Measurements from ENCODE around the gene MAP6D1.

The MAP6D1 gene

DNA sequence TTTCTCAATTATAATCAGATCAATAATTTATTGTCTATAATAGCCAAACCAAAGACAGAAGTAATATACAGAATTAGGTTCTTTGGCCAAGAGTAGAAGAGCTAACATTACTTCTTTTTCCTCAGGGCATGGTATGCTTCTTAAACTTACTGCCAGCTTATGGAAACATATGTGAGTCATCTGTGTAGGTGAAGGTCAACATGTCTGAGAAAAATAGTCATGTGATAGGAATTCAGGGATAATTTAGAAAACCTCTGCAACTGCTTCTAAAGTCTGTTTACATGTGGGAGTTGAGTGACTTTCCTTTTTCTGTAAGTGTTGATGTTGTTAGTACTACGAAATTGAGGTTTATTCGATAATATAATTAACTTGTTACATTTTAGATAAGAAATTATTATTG is 19.2 kb upstream of the MAP6D1 start:
- DNase-seq = no peak

DNA sequence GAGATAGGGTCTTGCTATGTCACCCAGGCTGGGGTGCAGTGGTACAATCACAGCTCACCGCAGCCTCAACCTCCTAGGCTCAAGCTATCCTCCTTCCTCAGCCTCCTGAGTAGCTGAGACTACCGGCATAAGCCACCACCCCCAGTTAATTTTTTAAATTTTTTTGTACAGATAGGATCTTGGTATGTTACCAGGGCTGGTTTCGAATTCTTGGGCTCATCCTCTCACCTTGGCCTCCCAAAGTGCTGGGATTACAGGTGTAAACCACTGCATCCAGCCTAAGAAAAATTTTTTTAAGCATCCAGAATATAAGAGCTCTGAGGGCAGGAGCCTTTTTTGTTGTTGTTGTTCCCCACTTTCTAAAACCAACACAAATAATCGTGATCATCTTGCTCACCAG is 14.4 kb upstream of the MAP6D1 start:
- H3K36me3 ChIP-seq (ENCODE audit: insufficient read depth, low read length) = peaks cover 62% of the 10 kb centered on the region
- H3K9ac ChIP-seq (ENCODE audit: low read depth, low read length) = no peak overlapping the region
- no peak overlapping the region for H3K27ac ChIP-seq (ENCODE audit: low read length)
- no peak overlapping the region for H2AFZ ChIP-seq (ENCODE audit: low read depth, low read length)
- DNase-seq = no peak
- TF ChIP-seq, protein P1, sequence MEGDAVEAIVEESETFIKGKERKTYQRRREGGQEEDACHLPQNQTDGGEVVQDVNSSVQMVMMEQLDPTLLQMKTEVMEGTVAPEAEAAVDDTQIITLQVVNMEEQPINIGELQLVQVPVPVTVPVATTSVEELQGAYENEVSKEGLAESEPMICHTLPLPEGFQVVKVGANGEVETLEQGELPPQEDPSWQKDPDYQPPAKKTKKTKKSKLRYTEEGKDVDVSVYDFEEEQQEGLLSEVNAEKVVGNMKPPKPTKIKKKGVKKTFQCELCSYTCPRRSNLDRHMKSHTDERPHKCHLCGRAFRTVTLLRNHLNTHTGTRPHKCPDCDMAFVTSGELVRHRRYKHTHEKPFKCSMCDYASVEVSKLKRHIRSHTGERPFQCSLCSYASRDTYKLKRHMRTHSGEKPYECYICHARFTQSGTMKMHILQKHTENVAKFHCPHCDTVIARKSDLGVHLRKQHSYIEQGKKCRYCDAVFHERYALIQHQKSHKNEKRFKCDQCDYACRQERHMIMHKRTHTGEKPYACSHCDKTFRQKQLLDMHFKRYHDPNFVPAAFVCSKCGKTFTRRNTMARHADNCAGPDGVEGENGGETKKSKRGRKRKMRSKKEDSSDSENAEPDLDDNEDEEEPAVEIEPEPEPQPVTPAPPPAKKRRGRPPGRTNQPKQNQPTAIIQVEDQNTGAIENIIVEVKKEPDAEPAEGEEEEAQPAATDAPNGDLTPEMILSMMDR (IDR thresholded peaks at IDR 0.05; ENCODE audit: borderline replicate concordance, extremely low read depth, low read length, poor library complexity, severe bottlenecking) = no peak
- no peak for TF ChIP-seq EZH2 (IDR thresholded peaks at IDR 0.05; ENCODE audit: borderline replicate concordance, low read depth, low read length, severe bottlenecking)
- H3K79me2 ChIP-seq (ENCODE audit: insufficient read depth, low read length) = no peaks in the 10 kb centered on the region
- H3K9me3 ChIP-seq (ENCODE audit: insufficient read depth, low read length, severe bottlenecking) = no peaks in the 10 kb centered on the region
- ATAC-seq (ENCODE audit: insufficient read depth, low read depth) = no peak
- no peaks in the 10 kb centered on the region for H3K27me3 ChIP-seq (ENCODE audit: insufficient read depth, low read length, poor library complexity)
- H3K4me2 ChIP-seq (ENCODE audit: insufficient read depth, low read length) = no peak overlapping the region
- no peaks in the 10 kb centered on the region; the same call in 1 of the 2 replicates for H4K20me1 ChIP-seq (ENCODE audit: insufficient read depth, low read length)
- H3K4me3 ChIP-seq (ENCODE audit: low read depth in 1 of 2, low read length in 2 of 2) = no peak overlapping the region
- H3K4me1 ChIP-seq (ENCODE audit: insufficient read depth, low read length) = no peaks in the 10 kb centered on the region

More for the DNA sequence above, 19.2 kb upstream of the MAP6D1 start:
- Histone ChIP-seq H3K36me3 (ENCODE audit: insufficient read depth, low read length) (peaks cover 71% of the 10 kb centered on the region), H3K9ac (ENCODE audit: low read depth, low read length) (no peak overlapping the region), H3K79me2 (ENCODE audit: insufficient read depth, low read length) (no peaks in the 10 kb centered on the region), H2AFZ (ENCODE audit: low read depth, low read length) (no peak overlapping the region), H3K9me3 (ENCODE audit: insufficient read depth, low read length, severe bottlenecking) (no peaks in the 10 kb centered on the region), H3K4me1 (ENCODE audit: insufficient read depth, low read length) (no peaks in the 10 kb centered on the region), H3K27me3 (ENCODE audit: insufficient read depth, low read length, poor library complexity) (no peaks in the 10 kb centered on the region), H3K27ac (ENCODE audit: low read length) (no peak overlapping the region), H4K20me1 (ENCODE audit: insufficient read depth, low read length) (no peaks in the 10 kb centered on the region), H3K4me2 (ENCODE audit: insufficient read depth, low read length) (no peak overlapping the region), H3K4me3 (ENCODE audit: low read depth in 1 of 2, low read length in 2 of 2) (no peak overlapping the region)
- TF ChIP-seq, protein P1 (IDR thresholded peaks at IDR 0.05; ENCODE audit: borderline replicate concordance, extremely low read depth, low read length, poor library complexity, severe bottlenecking) = no peak
- no peak for TF ChIP-seq EZH2 (IDR thresholded peaks at IDR 0.05; ENCODE audit: borderline replicate concordance, low read depth, low read length, severe bottlenecking)
- no peak for ATAC-seq (ENCODE audit: insufficient read depth, low read depth)

DNA sequence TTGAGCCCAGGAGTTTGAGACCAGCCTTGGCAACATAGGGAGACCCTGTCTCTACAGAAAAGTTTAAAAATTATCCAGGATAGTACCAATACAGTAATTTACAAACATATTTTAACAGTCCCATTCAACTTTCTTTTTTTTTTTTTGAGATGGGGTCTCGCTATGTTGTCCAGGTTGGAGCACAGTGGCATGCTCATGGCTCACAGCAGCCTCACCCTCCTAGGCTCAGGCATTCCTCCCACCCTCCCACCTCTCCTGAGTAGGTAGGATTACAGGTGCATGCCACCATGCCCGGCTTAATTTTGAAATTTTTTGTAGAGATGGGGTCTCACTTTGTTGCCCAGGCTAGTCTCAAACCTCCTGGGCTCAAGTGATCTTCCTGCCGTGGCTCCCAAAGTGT is 12.5 kb upstream of the MAP6D1 start:
- TF ChIP-seq, protein P1 (IDR thresholded peaks at IDR 0.05; ENCODE audit: borderline replicate concordance, extremely low read depth, low read length, poor library complexity, severe bottlenecking) = no peak
- TF ChIP-seq EZH2 (IDR thresholded peaks at IDR 0.05; ENCODE audit: borderline replicate concordance, low read depth, low read length, severe bottlenecking) = no peak
- Histone ChIP-seq H3K4me2 (ENCODE audit: insufficient read depth, low read length) (no peak overlapping the region), H3K27me3 (ENCODE audit: insufficient read depth, low read length, poor library complexity) (no peaks in the 10 kb centered on the region), H3K4me3 (ENCODE audit: low read depth in 1 of 2, low read length in 2 of 2) (no peak overlapping the region), H3K79me2 (ENCODE audit: insufficient read depth, low read length) (no peaks in the 10 kb centered on the region), H4K20me1 (ENCODE audit: insufficient read depth, low read length) (peaks cover 3% of the 10 kb centered on the region; the same call in 1 of the 2 replicates), H3K36me3 (ENCODE audit: insufficient read depth, low read length) (peaks cover 68% of the 10 kb centered on the region), H2AFZ (ENCODE audit: low read depth, low read length) (no peak overlapping the region), H3K9me3 (ENCODE audit: insufficient read depth, low read length, severe bottlenecking) (no peaks in the 10 kb centered on the region), H3K27ac (ENCODE audit: low read length) (no peak overlapping the region), H3K4me1 (ENCODE audit: insufficient read depth, low read length) (no peaks in the 10 kb centered on the region), H3K9ac (ENCODE audit: low read depth, low read length) (no peak overlapping the region)
- DNase-seq (no peak), ATAC-seq (ENCODE audit: insufficient read depth, low read depth) (no peak)

DNA sequence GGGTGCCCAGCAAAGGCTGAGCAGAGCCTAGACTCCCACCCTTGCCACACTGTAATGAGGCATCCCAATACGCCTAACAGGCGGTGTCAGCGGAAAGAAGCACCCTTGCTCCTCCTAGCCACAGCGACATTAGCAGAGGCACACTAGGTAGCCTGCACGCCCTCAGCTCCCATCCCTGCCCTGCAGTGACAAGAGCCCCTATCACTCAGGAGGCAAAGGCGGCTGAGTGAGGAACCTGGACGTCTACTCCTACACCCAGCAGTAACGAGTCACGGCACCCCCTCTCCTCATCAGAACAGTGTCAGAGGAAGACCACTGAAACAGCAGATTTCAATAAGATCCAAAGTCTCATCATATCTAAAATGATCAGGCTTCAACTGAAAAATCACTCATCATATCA is 12.0 kb upstream of the MAP6D1 start:
- H3K27ac ChIP-seq (ENCODE audit: low read length) = no peak overlapping the region
- ATAC-seq (ENCODE audit: insufficient read depth, low read depth) (no peak), DNase-seq (no peak)
- H3K4me3 ChIP-seq (ENCODE audit: low read depth in 1 of 2, low read length in 2 of 2) = no peak overlapping the region
- no peaks in the 10 kb centered on the region for H3K79me2 ChIP-seq (ENCODE audit: insufficient read depth, low read length)
- no peaks in the 10 kb centered on the region for H3K27me3 ChIP-seq (ENCODE audit: insufficient read depth, low read length, poor library complexity)
- TF ChIP-seq, protein P1 (IDR thresholded peaks at IDR 0.05; ENCODE audit: borderline replicate concordance, extremely low read depth, low read length, poor library complexity, severe bottlenecking) = no peak
- no peak for TF ChIP-seq EZH2 (IDR thresholded peaks at IDR 0.05; ENCODE audit: borderline replicate concordance, low read depth, low read length, severe bottlenecking)
- no peak overlapping the region for H2AFZ ChIP-seq (ENCODE audit: low read depth, low read length)
- no peaks in the 10 kb centered on the region for H3K4me1 ChIP-seq (ENCODE audit: insufficient read depth, low read length)
- peaks cover 72% of the 10 kb centered on the region for H3K36me3 ChIP-seq (ENCODE audit: insufficient read depth, low read length)
- H3K9me3 ChIP-seq (ENCODE audit: insufficient read depth, low read length, severe bottlenecking) = no peaks in the 10 kb centered on the region
- H4K20me1 ChIP-seq (ENCODE audit: insufficient read depth, low read length) = peaks cover 3% of the 10 kb centered on the region; the same call in 1 of the 2 replicates
- H3K9ac ChIP-seq (ENCODE audit: low read depth, low read length) = no peak overlapping the region
- H3K4me2 ChIP-seq (ENCODE audit: insufficient read depth, low read length) = no peak overlapping the region

Data from DND-41 (cell line).